ENCODE measurements around the gene APCDD1. TPM values are rescaled to one million over a fixed set of nuclear protein-coding genes. Genes with fewer than 3 reads are reported as not detected.

Gene APCDD1
- total RNA-seq, 1 donor from 2014 or later: 1.9 TPM

- Histone ChIP-seq H3K27ac (no peak overlapping the region), H3K4me1 (no peaks in the 10 kb centered on the region), H3K4me2 (no peak overlapping the region), H3F3A (ENCODE audit: low read depth) (peaks cover 8% of the 10 kb centered on the region), H2AFZ (replicated peaks) (no peak overlapping the region), H3K79me2 (ENCODE audit: low read depth) (peaks cover 6% of the 10 kb centered on the region), H4K20me1 (ENCODE audit: low read depth) (peaks cover 8% of the 10 kb centered on the region), H3K36me3 (no peaks in the 10 kb centered on the region), H3K9me3 (ENCODE audit: low read depth) (no peaks in the 10 kb centered on the region), H3K9ac (no peak overlapping the region), H3K4me3 (no peak overlapping the region), H3K27me3 (peaks cover 50% of the 10 kb centered on the region)
- Mint-ChIP-seq H3K9me3 (peaks cover 51% of the 10 kb centered on the region), H3K4me3 (peak overlapping the region; percentile 10), H3K4me1 (peaks cover 51% of the 10 kb centered on the region), H3K36me3 (peaks cover 67% of the 10 kb centered on the region), H3K27ac (no peak overlapping the region), H3K27me3 (ENCODE audit: insufficient read depth, low read depth) (peaks cover 12% of the 10 kb centered on the region)
- TF ChIP-seq EZH2phosphoT487 (IDR thresholded peaks at IDR 0.05): no peak
- TF ChIP-seq CTCF (IDR thresholded peaks at IDR 0.05): no peak
- no peak for TF ChIP-seq EZH2 (IDR thresholded peaks at IDR 0.05)
- no peak for DNase-seq (ENCODE audit: low spot score)
These were observed 4.3 kb downstream of the APCDD1 start for GRCh38 chr18:10458691-10459090.

- no peaks in the 10 kb centered on the region for H3K4me1 ChIP-seq
- no peak overlapping the region for H2AFZ ChIP-seq (replicated peaks)
- H3K27me3 ChIP-seq: peaks cover 44% of the 10 kb centered on the region
- H3K9me3 ChIP-seq (ENCODE audit: low read depth): no peaks in the 10 kb centered on the region
- H3K79me2 ChIP-seq (ENCODE audit: low read depth): peaks cover 6% of the 10 kb centered on the region
- peaks cover 3% of the 10 kb centered on the region for H3F3A ChIP-seq (ENCODE audit: low read depth)
- Mint-ChIP-seq H3K9me3 (peaks cover 55% of the 10 kb centered on the region), H3K4me3 (no peak overlapping the region), H3K4me1 (peaks cover 54% of the 10 kb centered on the region), H3K27ac (no peak overlapping the region), H3K36me3 (peaks cover 71% of the 10 kb centered on the region), H3K27me3 (ENCODE audit: insufficient read depth, low read depth) (peaks cover 12% of the 10 kb centered on the region)
- H3K36me3 ChIP-seq: no peaks in the 10 kb centered on the region
- no peak overlapping the region for H3K27ac ChIP-seq
- peaks cover 8% of the 10 kb centered on the region for H4K20me1 ChIP-seq (ENCODE audit: low read depth)
- no peak for DNase-seq (ENCODE audit: low spot score)
- no peak overlapping the region for H3K4me2 ChIP-seq
- no peak overlapping the region for H3K9ac ChIP-seq
- no peak for TF ChIP-seq EZH2phosphoT487 (IDR thresholded peaks at IDR 0.05)
- TF ChIP-seq EZH2 (IDR thresholded peaks at IDR 0.05): no peak
- TF ChIP-seq CTCF (IDR thresholded peaks at IDR 0.05): no peak
- no peak overlapping the region for H3K4me3 ChIP-seq
These were observed 5.2 kb downstream of the APCDD1 start for GRCh38 chr18:10459587-10459986.

GRCh38 chr18:10460414-10461018 is 6.1 kb downstream of the APCDD1 start:
- H3K9me3 ChIP-seq (ENCODE audit: low read depth): no peaks in the 10 kb centered on the region
- H3K79me2 ChIP-seq (ENCODE audit: low read depth): peaks cover 6% of the 10 kb centered on the region
- no peak for TF ChIP-seq EZH2 (IDR thresholded peaks at IDR 0.05)
- no peak for TF ChIP-seq EZH2phosphoT487 (IDR thresholded peaks at IDR 0.05)
- TF ChIP-seq CTCF (IDR thresholded peaks at IDR 0.05): no peak
- no peaks in the 10 kb centered on the region for H3K36me3 ChIP-seq
- no peak overlapping the region for H3K4me2 ChIP-seq
- H3K4me1 ChIP-seq: no peaks in the 10 kb centered on the region
- H4K20me1 ChIP-seq (ENCODE audit: low read depth): peaks cover 8% of the 10 kb centered on the region
- no peak overlapping the region for H3K27ac ChIP-seq
- no peak overlapping the region for H2AFZ ChIP-seq (replicated peaks)
- H3K9ac ChIP-seq: no peak overlapping the region
- H3K27ac Mint-ChIP-seq: no peak overlapping the region
- DNase-seq (ENCODE audit: low spot score): no peak
- H3F3A ChIP-seq (ENCODE audit: low read depth): no peaks in the 10 kb centered on the region
- H3K4me3 ChIP-seq: no peak overlapping the region
- H3K9me3 Mint-ChIP-seq: peaks cover 55% of the 10 kb centered on the region
- H3K27me3 Mint-ChIP-seq (ENCODE audit: insufficient read depth, low read depth): peaks cover 9% of the 10 kb centered on the region
- no peak overlapping the region for H3K4me3 Mint-ChIP-seq
- peaks cover 57% of the 10 kb centered on the region for H3K4me1 Mint-ChIP-seq
- peaks cover 78% of the 10 kb centered on the region for H3K36me3 Mint-ChIP-seq
- peaks cover 36% of the 10 kb centered on the region for H3K27me3 ChIP-seq

All from neural progenitor cell (in vitro differentiated cells).